Psoas muscle (tissue), 8 donors: ENCODE data around the gene TTLL11. TPM values are rescaled to one million over a fixed set of nuclear protein-coding genes. Genes with fewer than 3 reads are reported as not detected.
A peak's percentile ranks its signal among the peaks of the same experiment; 100 is the strongest.

ENCODE experiments used
- ATAC-seq, 4 donors: fragments of 200-7000 bp; cut with Tn5 transposase; one replicate each; pipeline ENCODE4 v1.9.1; 2020; ENCODE audit warnings: moderate library complexity in 3 of 4, mild to moderate bottlenecking in 2 of 4
- DNase-seq, 2 donors: peaks; one replicate each; pipeline ENCODE4 v3.0.0-alpha.2; 2020
- H3K27ac ChIP-seq: fragments of 200-600 bp; one replicate; pipeline ENCODE4 v1.8.0; 2022
- H3K27me3 ChIP-seq, 3 donors: fragments of 200-600 bp in 1 of 3; one replicate each; pipeline versions ENCODE4 v1.6.1 to v1.8.0; 2013 to 2022; ENCODE audit warnings: low read length in 2 of 3, mild to moderate bottlenecking in 2 of 3, moderate library complexity in 1 of 3; ENCODE audit not compliant: insufficient read depth in 3 of 3
- H3K36me3 ChIP-seq, 2 donors: fragments of 200-600 bp in 1 of 2; one replicate each; pipeline versions ENCODE4 v1.6.1 to v1.8.0; 2013 to 2022; ENCODE audit warnings: low read depth in 1 of 2, mild to moderate bottlenecking in 1 of 2, moderate library complexity in 1 of 2; ENCODE audit not compliant: insufficient read depth in 1 of 2
- H3K4me1 ChIP-seq: fragments of 200-600 bp; one replicate; pipeline ENCODE4 v1.8.0; 2022
- H3K4me3 ChIP-seq: fragments of 200-600 bp; one replicate; pipeline ENCODE4 v1.8.0; 2022; ENCODE audit warnings: mild to moderate bottlenecking
- H3K9me3 ChIP-seq: fragments of 200-600 bp; one replicate; pipeline ENCODE4 v1.8.0; 2022
- CTCF ChIP-seq: fragments of 200-600 bp; IDR thresholded peaks from one replicate; pipeline ENCODE4 v1.8.0; 2022; ENCODE audit warnings: antibody characterized with exemption
- WGBS, 3 donors: extraction: QIAGEN DNeasy Blood & Tissue Kit; methylation state at CpG; one replicate each; pipeline versions ENCODE4 v1.1.6 to v1.1.7; 2013; 5-methylcytosine and 5-hydroxymethylcytosine counted together
- intact Hi-C, 2 donors: fragments of 100-400 bp; cut with DNase I; formaldehyde crosslinking; loops; one replicate each; pipeline versions ENCODE4 v1.11.0 to v1.14.2; 2022
- polyA plus RNA-seq, 3 donors: library from polyadenylated mRNA; stranded (reverse); fragments of 200-250 nt; gene quantifications; one replicate each; pipeline ENCODE4 v1.2.3, GENCODE V29; 2013
- total RNA-seq, 4 donors: library from RNA; stranded (reverse); fragmentation: NEBNext Ultra II Directional in 2 of 4; extraction: Animal tissue kit (Norgen Biotek cat#: 25700) in 2 of 4; gene quantifications; one replicate each; pipeline versions ENCODE4 v1.2.1 to v1.2.4, GENCODE V29; 2021 to 2023
- donor health status: healthy with polysubstance abuse.
- donor health status: DM: no; HTN: no; CAD: no; lungs with moderate emphysema.
- donor health status: Bipolar disorder and iron deficiency.
- donor health status: healthy.
- donor health status: DM: yes; HTN: yes; CAD: no.
- donor health status: DM: no; HTN: no; CAD: no.
- donor health status: DM: no; HTN: no; CAD: no.
- donor health status: DM: yes; HTN: yes; CAD: no.

Gene TTLL11
- total and polyA plus RNA-seq, 7 donors: 15.1 to 56.4 (median 19.3) TPM

- no peaks in the 10 kb centered on the region for H3K9me3 ChIP-seq
- ATAC-seq: no peak
- no peak for TF ChIP-seq CTCF
- no peak overlapping the region for H3K4me3 ChIP-seq
- H3K27me3 ChIP-seq: no peaks in the 10 kb centered on the region
- peaks cover 0 to 19% of the 10 kb centered on the region in 2 donors for H3K36me3 ChIP-seq
- H3K27ac ChIP-seq: no peak overlapping the region
- 90 to 95% (median 90%) methylated on average over 2 of the region's 2 CpGs for WGBS, 3 donors
- DNase-seq: no peak
- H3K4me1 ChIP-seq: peaks cover 5% of the 10 kb centered on the region
- intact Hi-C loops: loop anchor here (5.0 to 10.0 kb wide), 3 partner anchors 131 to 317 kb away; no protein-coding TSS in a partner anchor
These were observed 229.2 kb downstream of the TTLL11 start for GRCh38 chr9:121863955-121864354.

- DNase-seq (no peak), ATAC-seq (no peak)
- Histone ChIP-seq H3K27ac (no peak overlapping the region), H3K27me3 (no peaks in the 10 kb centered on the region), H3K36me3 (peaks cover 0 to 23% of the 10 kb centered on the region in 2 donors), H3K4me3 (no peak overlapping the region), H3K9me3 (no peaks in the 10 kb centered on the region), H3K4me1 (peaks cover 5% of the 10 kb centered on the region)
- 88 to 90% (median 89%) methylated on average over 19 of the region's 19 CpGs for WGBS, 3 donors
- no peak for TF ChIP-seq CTCF
- intact Hi-C loops: loop anchor here (5.0 to 10.0 kb wide), 3 partner anchors 132 to 315 kb away; no protein-coding TSS in a partner anchor
These were observed 230.5 kb downstream of the TTLL11 start for GRCh38 chr9:121862371-121863332.

- intact Hi-C loops: loop anchor here (5.0 to 10.0 kb wide), 3 partner anchors 133 to 314 kb away; no protein-coding TSS in a partner anchor
- TF ChIP-seq CTCF: peak; percentile 50
- ATAC-seq (peak; percentile 87 to 95 (median 92)), DNase-seq (peak; percentile 57 to 76)
- H3K4me1 ChIP-seq: peaks cover 5% of the 10 kb centered on the region
- no peaks in the 10 kb centered on the region for H3K9me3 ChIP-seq
- no peak overlapping the region for H3K27ac ChIP-seq
- H3K36me3 ChIP-seq: peaks cover 0 to 28% of the 10 kb centered on the region in 2 donors
- H3K4me3 ChIP-seq: no peak overlapping the region
- WGBS, 3 donors: 61 to 75% (median 61%) methylated on average over 4 of the region's 4 CpGs
- no peaks in the 10 kb centered on the region for H3K27me3 ChIP-seq
These were observed 231.5 kb downstream of the TTLL11 start for GRCh38 chr9:121861501-121862180.

GRCh38 chr9:121860744-121861143, 232.4 kb downstream of the TTLL11 start:
- no peak overlapping the region for H3K27ac ChIP-seq
- peaks cover 0 to 34% of the 10 kb centered on the region in 2 donors for H3K36me3 ChIP-seq
- no peak overlapping the region for H3K4me3 ChIP-seq
- no peaks in the 10 kb centered on the region for H3K27me3 ChIP-seq
- ATAC-seq (peak; percentile 25 to 48 (median 38)), DNase-seq (peak in 1 of 2 donors; percentile 53)
- intact Hi-C loops: loop anchor here (5.0 to 10.0 kb wide), 3 partner anchors 134 to 313 kb away; no protein-coding TSS in a partner anchor
- no peaks in the 10 kb centered on the region for H3K9me3 ChIP-seq
- peaks cover 5% of the 10 kb centered on the region for H3K4me1 ChIP-seq
- WGBS, 3 donors: 33 to 48% (median 36%) methylated on average over 2 of the region's 2 CpGs
- TF ChIP-seq CTCF: no peak
